Astrocyte (in vitro differentiated cells and primary cell): ENCODE data around the gene CLSTN3. TPM values are rescaled to one million over a fixed set of nuclear protein-coding genes. Genes with fewer than 3 reads are reported as not detected.

ENCODE experiments used
- DNase-seq: peaks from one replicate; pipeline ENCODE4 v3.0.0-alpha.2; 2010; ENCODE audit warnings: low read depth
- FAIRE-seq: peaks from 2 replicates; lab custom pipeline; 2011; peaks lifted over from hg19 to GRCh38; lab: Jason Lieb, UNC
- H2AFZ ChIP-seq: 2 replicates; pipeline ENCODE4 v1.6.0; 2012; ENCODE audit warnings: low read depth, low read length, inconsistent platforms
- H3K27ac ChIP-seq: 2 replicates; pipeline ENCODE4 v1.5.1; 2011; ENCODE audit warnings: low read depth, low read length, inconsistent platforms
- H3K27me3 ChIP-seq: 2 replicates; pipeline ENCODE4 v1.6.0; 2011; ENCODE audit warnings: low read length, inconsistent platforms; ENCODE audit not compliant: insufficient read depth
- H3K36me3 ChIP-seq: 2 replicates; pipeline ENCODE4 v1.5.1; 2011; ENCODE audit warnings: low read length, inconsistent platforms; ENCODE audit not compliant: insufficient read depth
- H3K4me1 ChIP-seq: 2 replicates; pipeline ENCODE4 v1.5.1; 2011; ENCODE audit warnings: low read length, inconsistent platforms; ENCODE audit not compliant: insufficient read depth
- H3K4me2 ChIP-seq: 2 replicates; pipeline ENCODE4 v1.6.0; 2012; ENCODE audit warnings: low read length, inconsistent platforms
- H3K4me3 ChIP-seq: 2 replicates; pipeline ENCODE4 v1.5.1; 2011; ENCODE audit warnings: low read depth, mild to moderate bottlenecking, low read length, inconsistent platforms; ENCODE audit not compliant: insufficient read depth
- H3K79me2 ChIP-seq: 2 replicates; pipeline ENCODE4 v1.6.0; 2012; ENCODE audit warnings: mild to moderate bottlenecking, low read length, inconsistent platforms; ENCODE audit not compliant: insufficient read depth
- H3K9ac ChIP-seq: 2 replicates; pipeline ENCODE4 v1.6.0; 2012; ENCODE audit warnings: mild to moderate bottlenecking, low read length, inconsistent platforms
- H3K9me3 ChIP-seq: 2 replicates; pipeline ENCODE4 v1.5.1; 2012; ENCODE audit warnings: low read depth, mild to moderate bottlenecking, low read length, inconsistent platforms; ENCODE audit not compliant: insufficient read depth
- H4K20me1 ChIP-seq: 2 replicates; pipeline ENCODE4 v1.6.0; 2012; ENCODE audit warnings: low read length, inconsistent platforms; ENCODE audit not compliant: insufficient read depth
- H3K27ac Mint-ChIP-seq: one replicate; pipeline ENCODE4 v1.8.0; 2021; ENCODE audit warnings: mild to moderate bottlenecking, mixed read lengths; ENCODE audit not compliant: unreplicated experiment
- H3K27me3 Mint-ChIP-seq: one replicate; pipeline ENCODE4 v1.8.0; 2021; ENCODE audit warnings: low read depth, mixed read lengths; ENCODE audit not compliant: unreplicated experiment
- H3K36me3 Mint-ChIP-seq: one replicate; pipeline ENCODE4 v1.8.0; 2021; ENCODE audit warnings: low read depth, mixed read lengths; ENCODE audit not compliant: unreplicated experiment
- H3K4me1 Mint-ChIP-seq: one replicate; pipeline ENCODE4 v1.8.0; 2021; ENCODE audit warnings: low read depth, mixed read lengths; ENCODE audit not compliant: unreplicated experiment
- H3K4me3 Mint-ChIP-seq: one replicate; pipeline ENCODE4 v1.8.0; 2021; ENCODE audit warnings: mild to moderate bottlenecking, moderate library complexity, mixed read lengths; ENCODE audit not compliant: unreplicated experiment
- H3K9me3 Mint-ChIP-seq: one replicate; pipeline ENCODE4 v1.8.0; 2021; ENCODE audit warnings: mild to moderate bottlenecking, mixed read lengths; ENCODE audit not compliant: unreplicated experiment
- EZH2 ChIP-seq: IDR thresholded peaks from 2 replicates; pipeline ENCODE4 v1.6.1; 2012; ENCODE audit warnings: mild to moderate bottlenecking, low read length, inconsistent platforms; ENCODE audit not compliant: insufficient read depth
- total RNA-seq: library from RNA; stranded (reverse); gene quantifications from 2 replicates; pipeline ENCODE4 v1.2.1, GENCODE V29; 2021
- TF ChIP-seq, protein P1 (sequence below): IDR thresholded peaks from 2 replicates; pipeline ENCODE4 v1.5.1; 2011; ENCODE audit warnings: low read depth, mild to moderate bottlenecking, inconsistent platforms, low read length, moderate library complexity; ENCODE audit not compliant: insufficient read depth

Gene CLSTN3
- total RNA-seq, 1 donor from 2014 or later = 29.6 TPM

DNA sequence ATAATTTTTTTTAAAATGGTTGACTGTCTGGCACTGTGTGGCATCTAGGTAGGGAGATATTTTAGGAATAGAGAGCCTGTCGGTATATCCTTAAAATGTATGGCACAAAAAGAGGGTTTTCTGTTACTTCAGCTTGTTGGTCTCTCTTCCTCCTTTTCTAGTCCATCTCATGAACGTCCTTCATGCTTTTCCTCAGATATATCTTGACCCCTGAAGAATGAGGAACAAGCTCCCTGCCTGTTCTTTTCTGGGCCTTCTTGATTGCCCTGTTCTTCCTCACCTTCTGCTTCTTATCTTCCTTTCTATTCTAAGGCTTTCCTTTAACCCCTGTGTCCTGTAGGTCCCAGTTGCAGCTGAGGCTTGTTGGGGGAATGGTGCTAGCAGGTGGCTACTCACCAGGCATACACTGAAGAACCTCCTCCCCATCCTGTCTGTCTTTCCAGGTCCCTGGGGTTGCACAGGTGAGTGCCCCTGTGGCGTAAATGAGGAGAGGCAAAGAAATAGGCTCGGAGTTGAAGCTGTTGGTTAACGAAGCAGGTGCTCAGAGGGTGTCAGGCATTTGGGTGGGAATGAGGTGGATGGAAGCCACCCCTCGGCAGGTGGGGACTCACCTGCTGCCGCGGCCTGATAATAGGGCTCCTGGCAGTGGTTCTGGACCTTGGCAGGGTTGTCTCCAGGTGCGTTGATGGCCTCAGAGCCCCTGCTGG is 30.7 kb upstream of the CLSTN3 start:
- Histone ChIP-seq H3K36me3 (no peaks in the 10 kb centered on the region), H3K9me3 (no peaks in the 10 kb centered on the region), H3K4me3 (no peak overlapping the region), H3K27me3 (no peaks in the 10 kb centered on the region), H3K4me2 (no peak overlapping the region), H2AFZ (no peak overlapping the region), H3K79me2 (no peaks in the 10 kb centered on the region), H3K27ac (no peak overlapping the region), H3K9ac (no peak overlapping the region), H4K20me1 (peaks cover 5% of the 10 kb centered on the region), H3K4me1 (no peaks in the 10 kb centered on the region)
- DNase-seq (no peak), FAIRE-seq (no peak)
- H3K27me3 Mint-ChIP-seq = peaks cover 4% of the 10 kb centered on the region
- peaks cover 20% of the 10 kb centered on the region for H3K36me3 Mint-ChIP-seq
- TF ChIP-seq EZH2 = no peak
- H3K9me3 Mint-ChIP-seq = peaks cover 3% of the 10 kb centered on the region
- no peaks in the 10 kb centered on the region for H3K4me1 Mint-ChIP-seq
- H3K4me3 Mint-ChIP-seq = no peak overlapping the region
- H3K27ac Mint-ChIP-seq = no peak overlapping the region

DNA sequence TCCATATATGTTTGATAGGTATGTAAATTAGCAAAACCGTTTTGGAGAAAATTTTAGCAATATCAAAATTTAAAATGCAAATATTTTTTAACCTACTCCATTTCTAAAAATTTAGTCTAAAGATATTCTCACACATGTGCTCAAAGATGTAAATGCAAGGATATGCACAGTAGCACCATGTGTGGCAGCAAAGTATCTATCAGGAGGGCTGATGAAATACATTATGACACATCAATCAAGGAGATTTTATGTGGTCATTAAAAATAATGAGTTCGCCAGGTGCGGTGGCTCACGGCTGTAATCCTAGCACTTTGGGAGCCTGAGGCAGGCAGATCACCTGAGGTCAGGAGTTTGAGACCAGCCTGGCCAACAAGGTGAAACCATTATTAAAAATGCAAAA is 29.9 kb upstream of the CLSTN3 start:
- Mint-ChIP-seq H3K9me3 (peaks cover 3% of the 10 kb centered on the region), H3K27me3 (peaks cover 4% of the 10 kb centered on the region), H3K27ac (no peak overlapping the region)

DNA sequence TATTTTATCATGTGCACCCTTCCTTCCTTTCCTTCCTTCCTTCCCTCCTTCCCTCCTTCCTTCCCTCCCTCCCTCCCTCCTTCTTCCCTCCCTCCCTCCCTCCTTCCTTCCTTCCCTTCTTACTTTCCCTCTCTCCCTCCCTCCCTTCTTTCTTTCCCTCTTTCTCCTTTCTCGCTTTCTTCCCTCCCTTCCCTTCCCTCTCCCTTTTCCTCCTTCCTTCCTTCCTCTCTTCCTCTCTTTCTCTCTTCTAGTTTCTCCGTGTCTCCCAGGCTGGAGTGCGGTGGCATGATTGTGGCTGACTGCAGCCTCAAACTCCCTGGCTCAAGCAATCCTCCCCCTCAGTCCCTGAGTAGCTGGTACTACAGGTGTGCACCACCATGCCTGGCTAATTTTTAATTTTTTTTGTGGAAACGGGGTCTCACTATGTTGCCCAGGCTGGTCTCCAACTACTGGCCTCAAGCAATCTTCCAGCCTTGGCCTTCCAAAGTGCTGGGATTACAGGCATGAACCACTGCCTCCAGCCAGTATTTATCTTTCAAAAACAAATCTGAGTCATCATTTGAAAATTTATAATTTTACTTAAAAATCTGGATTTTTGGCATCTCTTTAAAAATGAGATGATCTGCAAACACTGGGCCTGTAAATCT is 29.0 kb upstream of the CLSTN3 start:
- Histone ChIP-seq H3K27me3 (no peaks in the 10 kb centered on the region), H3K4me1 (no peaks in the 10 kb centered on the region), H3K9ac (no peak overlapping the region), H3K27ac (no peak overlapping the region), H3K4me2 (no peak overlapping the region), H2AFZ (no peak overlapping the region), H3K4me3 (no peak overlapping the region), H3K79me2 (peaks cover under 1% of the 10 kb centered on the region), H3K9me3 (no peaks in the 10 kb centered on the region), H4K20me1 (peaks cover 5% of the 10 kb centered on the region), H3K36me3 (no peaks in the 10 kb centered on the region)
- Mint-ChIP-seq H3K4me1 (no peaks in the 10 kb centered on the region), H3K36me3 (peaks cover 20% of the 10 kb centered on the region), H3K4me3 (no peak overlapping the region), H3K27ac (no peak overlapping the region), H3K27me3 (peaks cover 4% of the 10 kb centered on the region), H3K9me3 (peaks cover 3% of the 10 kb centered on the region)
- TF ChIP-seq, protein P1, sequence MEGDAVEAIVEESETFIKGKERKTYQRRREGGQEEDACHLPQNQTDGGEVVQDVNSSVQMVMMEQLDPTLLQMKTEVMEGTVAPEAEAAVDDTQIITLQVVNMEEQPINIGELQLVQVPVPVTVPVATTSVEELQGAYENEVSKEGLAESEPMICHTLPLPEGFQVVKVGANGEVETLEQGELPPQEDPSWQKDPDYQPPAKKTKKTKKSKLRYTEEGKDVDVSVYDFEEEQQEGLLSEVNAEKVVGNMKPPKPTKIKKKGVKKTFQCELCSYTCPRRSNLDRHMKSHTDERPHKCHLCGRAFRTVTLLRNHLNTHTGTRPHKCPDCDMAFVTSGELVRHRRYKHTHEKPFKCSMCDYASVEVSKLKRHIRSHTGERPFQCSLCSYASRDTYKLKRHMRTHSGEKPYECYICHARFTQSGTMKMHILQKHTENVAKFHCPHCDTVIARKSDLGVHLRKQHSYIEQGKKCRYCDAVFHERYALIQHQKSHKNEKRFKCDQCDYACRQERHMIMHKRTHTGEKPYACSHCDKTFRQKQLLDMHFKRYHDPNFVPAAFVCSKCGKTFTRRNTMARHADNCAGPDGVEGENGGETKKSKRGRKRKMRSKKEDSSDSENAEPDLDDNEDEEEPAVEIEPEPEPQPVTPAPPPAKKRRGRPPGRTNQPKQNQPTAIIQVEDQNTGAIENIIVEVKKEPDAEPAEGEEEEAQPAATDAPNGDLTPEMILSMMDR = no peak
- FAIRE-seq (no peak), DNase-seq (no peak)

More for the DNA sequence above, 29.9 kb upstream of the CLSTN3 start:
- no peaks in the 10 kb centered on the region for H3K4me1 Mint-ChIP-seq
- peaks cover 20% of the 10 kb centered on the region for H3K36me3 Mint-ChIP-seq
- Histone ChIP-seq H3K27ac (no peak overlapping the region), H3K4me3 (no peak overlapping the region), H2AFZ (no peak overlapping the region), H3K36me3 (no peaks in the 10 kb centered on the region), H3K4me1 (no peaks in the 10 kb centered on the region), H3K4me2 (no peak overlapping the region), H3K9ac (no peak overlapping the region), H3K9me3 (no peaks in the 10 kb centered on the region), H4K20me1 (peaks cover 5% of the 10 kb centered on the region), H3K79me2 (no peaks in the 10 kb centered on the region), H3K27me3 (no peaks in the 10 kb centered on the region)
- H3K4me3 Mint-ChIP-seq = no peak overlapping the region
- DNase-seq (no peak), FAIRE-seq (no peak)
- no peak for TF ChIP-seq EZH2
- TF ChIP-seq, protein P1 = no peak
